GM18502 (cell line): Measurements from ENCODE around the gene PTMA.

ENCODE experiments used
- ATAC-seq: cut with Tn5 transposase; IDR thresholded peaks from one replicate; pipeline ENCODE4 v1.9.1; 2021; ENCODE audit warnings: mild to moderate bottlenecking; ENCODE audit not compliant: unreplicated experiment, poor library complexity

PTMA gene

DNA sequence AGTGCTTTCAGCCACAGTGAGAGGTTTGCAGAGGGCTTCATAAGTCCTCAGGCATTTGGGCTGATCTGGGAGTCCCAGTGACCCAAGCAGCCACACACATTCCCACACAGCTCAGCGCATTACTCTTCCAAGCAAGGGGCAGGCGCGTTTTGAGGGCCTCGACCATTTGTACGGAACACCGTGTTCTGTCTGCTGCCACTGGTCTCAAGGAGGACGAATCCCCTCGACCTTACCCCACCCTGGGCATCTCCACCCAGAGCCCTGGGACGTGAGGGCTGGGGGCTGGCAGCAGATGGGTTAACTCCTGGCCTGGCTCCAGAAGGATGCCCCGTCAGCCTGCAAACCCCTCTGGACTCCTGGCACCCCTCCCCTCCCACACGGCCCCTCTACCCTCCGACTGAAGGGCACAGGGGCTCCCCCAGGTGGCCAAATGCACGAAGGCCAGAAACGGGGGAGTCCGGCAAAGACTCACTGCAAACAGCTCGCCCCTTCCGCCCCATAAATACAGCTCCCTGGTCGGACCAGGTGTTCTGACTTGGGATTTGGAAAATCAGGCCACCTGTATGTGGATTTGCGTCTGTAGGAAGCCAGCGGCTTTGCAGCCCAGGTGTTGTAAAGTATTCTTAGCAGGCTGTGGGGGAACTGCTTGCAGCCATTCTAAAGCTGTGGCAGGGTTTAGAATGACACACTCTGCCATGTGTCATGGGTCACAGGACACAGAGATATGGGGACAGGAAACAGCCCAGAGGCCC is 33.6 kb upstream of the PTMA start:
- peak; percentile 38 for ATAC-seq

GRCh38 chr2:231676243-231676642 is 32.1 kb upstream of the PTMA start:
- no peak for ATAC-seq

DNA sequence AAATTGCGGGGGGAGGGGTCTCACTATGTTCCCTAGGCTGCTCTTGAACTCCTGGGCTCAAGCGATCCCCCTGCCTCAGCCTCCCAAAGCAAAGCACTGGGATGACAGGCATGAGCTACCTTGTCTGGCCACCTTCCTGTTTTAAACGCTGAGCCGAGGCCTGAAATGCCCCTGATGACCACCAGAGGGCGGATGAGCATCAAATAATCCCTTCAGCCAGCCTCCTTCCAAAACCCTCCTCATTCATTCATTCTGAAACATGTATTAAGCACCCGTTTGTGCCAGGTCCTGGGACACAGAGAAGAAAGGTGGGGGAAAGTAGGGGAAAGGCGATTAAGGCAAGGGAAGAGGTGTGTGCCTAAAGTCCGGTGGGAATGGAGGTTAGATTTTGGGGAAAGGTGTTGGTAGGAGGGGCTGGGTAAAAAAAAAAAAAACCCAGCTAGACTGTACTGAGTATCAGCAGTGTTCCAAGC is 30.7 kb upstream of the PTMA start:
- ATAC-seq, result peak; percentile 27

GRCh38 chr2:231679908-231680284 is 28.4 kb upstream of the PTMA start:
- ATAC-seq, result no peak

GRCh38 chr2:231680285-231680991 is 27.9 kb upstream of the PTMA start:
- no peak for ATAC-seq

- ATAC-seq, result peak; percentile 70
These were observed 27.1 kb upstream of the PTMA start for GRCh38 chr2:231680992-231681852.

DNA sequence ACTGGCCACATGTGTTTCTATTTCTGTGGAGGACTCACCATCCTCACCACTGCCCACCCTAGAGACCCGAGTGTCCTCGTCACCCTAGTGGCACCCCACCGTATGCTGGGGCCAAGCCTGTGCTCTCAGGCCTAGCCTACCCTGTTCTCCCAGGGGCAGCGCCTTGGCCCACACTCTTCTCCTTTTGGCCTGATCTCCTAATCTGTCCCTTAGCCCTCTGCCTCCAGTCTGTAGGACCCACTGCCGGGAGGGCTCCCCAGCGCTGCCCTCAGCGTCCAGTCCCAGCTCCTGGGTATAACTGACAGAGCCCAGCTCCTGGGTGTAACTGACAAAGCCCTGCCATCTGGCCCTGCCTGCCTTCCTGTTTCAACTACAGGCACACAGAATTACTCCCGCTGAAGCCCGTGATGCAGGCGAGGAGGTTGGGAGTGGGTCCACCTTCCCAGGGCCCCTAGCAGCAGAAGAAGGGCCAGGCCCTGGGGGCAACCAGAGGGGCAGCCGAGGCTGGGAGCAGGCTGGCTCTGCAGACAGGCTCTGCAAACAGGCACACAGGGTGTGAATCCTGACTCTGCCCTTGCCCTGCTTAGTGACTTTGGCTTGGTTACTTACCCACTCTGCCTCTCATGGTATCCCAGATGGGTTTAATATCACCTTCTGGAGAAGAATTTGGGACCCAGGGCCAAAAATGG is 25.6 kb upstream of the PTMA start:
- no peak for ATAC-seq

- ATAC-seq, result no peak
These were observed 24.8 kb upstream of the PTMA start for GRCh38 chr2:231683292-231684235.

DNA sequence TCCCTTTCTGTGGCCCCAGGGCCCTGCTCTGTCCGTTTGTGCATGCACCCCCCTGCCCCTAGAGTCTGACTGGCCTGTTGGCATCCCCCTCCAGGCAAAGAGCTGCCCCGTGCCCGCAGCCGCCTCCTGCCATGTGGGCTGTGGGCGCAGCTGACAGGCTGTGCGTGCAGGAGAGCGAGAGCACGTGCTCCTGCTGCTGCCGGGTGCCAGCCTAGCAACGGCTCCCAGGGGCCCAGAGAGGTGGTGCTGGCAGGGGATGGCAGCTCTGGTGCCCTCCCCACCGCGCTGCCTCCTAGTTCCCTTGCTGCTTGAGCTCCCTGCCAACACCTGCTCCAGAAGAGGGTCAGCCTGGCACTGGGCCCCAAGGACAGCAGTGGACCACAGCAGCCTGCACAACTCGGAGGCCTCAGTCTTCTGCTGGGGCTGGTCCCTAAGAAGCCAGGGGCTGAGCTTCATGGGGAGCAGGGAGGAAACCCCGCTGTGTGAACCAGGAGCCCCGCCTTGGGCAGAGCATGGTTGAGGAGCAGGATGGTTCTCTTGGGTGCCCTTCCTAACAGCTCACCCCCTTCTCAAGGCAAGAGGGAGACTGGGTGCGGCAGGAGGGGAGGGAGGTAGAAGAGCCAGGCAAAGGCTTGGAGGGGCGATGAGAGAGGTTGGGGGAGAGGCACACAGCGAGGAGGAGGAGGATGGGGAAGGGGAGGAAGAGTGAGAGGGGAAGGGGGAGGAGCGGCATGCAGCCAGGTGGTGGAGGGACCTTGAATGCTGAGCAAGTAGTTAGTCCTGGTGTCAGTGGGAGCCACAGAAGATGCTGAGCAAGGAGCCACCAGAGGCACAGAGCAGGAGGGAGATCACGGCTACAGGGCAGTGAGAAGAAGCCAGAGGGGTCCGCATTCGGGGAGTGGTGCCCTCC is 23.8 kb upstream of the PTMA start:
- ATAC-seq, result no peak

DNA sequence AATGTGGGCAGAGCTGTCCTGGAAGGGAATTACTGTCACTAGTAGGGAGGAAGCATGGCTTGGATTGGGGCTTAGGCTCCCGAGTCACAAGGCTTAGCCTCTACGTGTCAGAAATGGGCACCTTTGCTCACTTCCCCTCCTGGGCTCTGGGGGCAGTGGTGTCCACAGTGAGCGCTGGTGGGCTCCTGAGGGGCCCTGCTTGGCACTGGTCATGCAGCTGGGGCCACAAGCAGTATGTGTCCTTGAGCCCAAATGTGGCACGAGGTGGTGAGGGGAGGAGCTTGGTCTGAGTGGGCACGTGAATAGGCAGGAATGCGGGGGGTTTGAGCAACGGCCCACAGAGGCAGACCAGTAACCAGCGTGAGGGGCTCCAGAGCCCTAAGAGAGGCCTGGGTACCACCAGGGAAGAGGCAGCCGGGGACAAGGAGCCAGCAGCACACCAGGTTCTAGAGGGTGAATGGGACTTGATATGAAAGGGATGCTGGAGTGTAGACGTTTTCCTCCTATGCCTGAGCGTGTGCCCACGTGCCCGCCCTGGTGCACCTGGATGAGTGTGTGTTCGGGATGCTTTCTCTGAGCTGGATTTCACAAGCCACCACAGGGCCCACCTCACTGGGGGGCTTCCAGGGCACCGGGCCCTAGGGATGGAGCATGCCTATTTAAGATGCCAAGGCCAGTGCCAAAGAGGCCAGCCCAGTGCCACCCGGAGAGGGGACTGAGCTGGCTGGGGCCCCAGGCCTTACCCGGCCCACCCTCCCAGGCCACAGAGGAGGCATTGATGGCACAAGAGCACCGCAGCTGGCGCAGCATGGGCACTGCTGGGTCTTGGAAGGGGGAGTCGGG is 22.8 kb upstream of the PTMA start:
- ATAC-seq, result no peak

GRCh38 chr2:231686192-231687100 is 21.9 kb upstream of the PTMA start:
- no peak for ATAC-seq

- peak; percentile 84 for ATAC-seq
These were observed 21.0 kb upstream of the PTMA start for GRCh38 chr2:231687133-231687852.

- no peak for ATAC-seq
These were observed 20.4 kb upstream of the PTMA start for GRCh38 chr2:231687961-231688360.

DNA sequence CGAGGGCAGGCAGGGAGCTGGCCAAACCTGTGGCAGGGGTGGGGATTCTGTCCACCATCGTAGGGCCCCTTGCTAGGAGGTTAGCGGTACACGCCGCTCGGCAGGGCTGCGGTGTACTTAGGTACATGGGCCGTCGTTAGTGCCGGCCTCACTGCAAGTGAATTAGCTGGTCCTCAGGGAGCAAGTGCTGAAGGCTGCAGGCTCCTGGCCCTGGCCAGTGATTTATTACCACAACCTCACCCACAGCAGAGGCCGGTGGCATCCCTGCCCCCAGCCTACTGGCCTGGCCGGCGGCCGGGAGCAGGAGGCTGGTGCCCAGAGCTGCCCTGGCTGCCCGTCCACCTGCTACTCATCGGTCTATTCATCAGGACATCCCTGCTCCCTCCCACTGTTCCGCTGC is 19.6 kb upstream of the PTMA start:
- no peak for ATAC-seq

DNA sequence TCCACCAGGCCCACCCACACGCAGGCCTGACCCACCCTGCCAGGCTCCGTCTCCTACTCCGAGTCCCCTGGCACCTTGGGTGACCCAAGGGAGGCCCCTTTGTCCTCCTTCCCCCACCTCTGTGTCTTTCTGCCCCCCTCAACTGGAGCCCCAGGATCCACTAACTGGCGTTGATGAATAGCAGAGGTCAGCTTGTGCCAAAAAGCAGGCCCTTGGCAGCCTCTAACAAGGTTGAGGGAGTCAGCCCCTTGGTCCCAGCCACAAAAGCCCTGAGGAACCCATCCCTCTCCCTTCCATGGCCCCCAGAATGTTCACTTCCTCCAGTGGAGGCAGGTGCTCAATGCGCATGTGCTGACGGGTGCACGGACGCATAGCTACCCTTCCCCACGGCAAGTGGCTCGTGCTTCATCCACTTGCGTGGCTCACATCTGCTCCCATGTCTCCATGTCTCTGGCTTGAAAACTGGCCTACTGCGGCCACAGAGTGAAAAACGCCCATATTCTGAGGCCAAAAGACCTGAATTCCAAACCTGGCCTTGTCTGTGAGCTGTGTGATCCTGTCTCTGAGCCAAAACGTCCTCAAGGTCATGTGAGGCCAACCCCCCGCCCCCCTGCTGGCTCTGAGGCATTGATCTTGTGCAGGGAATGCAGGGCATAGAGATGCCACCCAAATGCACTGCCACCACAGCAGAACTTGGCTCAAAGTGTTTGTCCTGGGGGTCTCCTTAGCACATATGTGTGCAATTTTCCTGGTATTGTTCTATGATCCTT is 19.0 kb upstream of the PTMA start:
- ATAC-seq, result no peak
